Amniotic epithelial cell (primary cell): Measurements from ENCODE around the gene ZNF362.
A peak's percentile ranks its signal among the peaks of the same experiment; 100 is the strongest.

Experiments
- DNase-seq: peaks from one replicate; pipeline ENCODE4 v3.0.0-alpha.2; 2010; ENCODE audit warnings: low read depth

The ZNF362 gene

DNA sequence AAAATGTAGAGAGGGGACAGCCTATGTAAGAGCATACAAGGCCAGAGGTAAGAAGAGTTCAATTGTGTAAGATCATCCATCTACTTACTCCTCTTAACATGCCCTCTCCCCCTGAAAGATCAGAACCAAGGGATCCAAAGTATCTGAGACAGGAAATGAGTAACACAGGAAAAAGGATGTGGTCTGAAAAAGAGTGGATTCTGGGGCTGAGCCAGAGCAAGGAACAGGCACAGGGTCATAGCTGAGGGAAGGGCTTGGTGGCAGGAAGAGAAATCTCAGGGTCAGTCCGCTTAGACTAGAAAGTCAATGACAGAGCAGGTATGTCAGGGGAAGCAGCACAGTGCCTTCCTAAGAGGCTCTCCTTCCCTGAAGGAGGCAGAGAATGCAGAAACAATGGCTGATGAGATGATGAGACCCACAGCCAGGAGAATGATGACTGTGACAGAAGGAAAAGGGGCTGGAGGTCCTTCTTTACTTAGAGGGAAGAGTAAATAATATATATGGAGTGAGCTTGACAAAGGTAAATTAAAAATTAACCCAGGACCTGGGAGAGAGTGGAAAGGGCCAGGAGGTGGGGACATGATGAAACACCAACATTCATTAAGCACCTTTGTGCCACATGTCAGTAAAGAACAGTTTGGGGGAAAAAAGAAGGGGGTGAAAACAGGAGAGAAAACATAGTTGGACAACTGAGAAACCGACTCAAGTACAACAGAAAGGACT, 90.8 kb downstream of the ZNF362 start:
- peak; percentile 95 for DNase-seq

DNA sequence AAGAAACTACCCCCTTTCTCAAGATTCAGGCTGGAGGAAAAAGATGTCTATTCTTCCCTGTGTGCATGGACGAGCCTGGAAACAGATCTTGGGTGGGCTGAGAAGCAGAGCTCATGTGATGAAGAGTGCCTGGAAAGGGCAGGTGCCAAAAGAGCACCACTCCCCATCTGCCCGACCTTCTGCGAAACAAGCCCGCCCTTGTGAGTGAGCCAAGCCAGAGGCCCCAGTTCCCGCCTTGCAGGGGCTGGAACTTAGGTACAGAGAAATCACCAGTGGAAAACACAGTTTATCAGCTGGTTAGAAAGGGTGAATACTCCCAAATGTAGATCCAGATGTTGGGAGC, 91.3 kb downstream of the ZNF362 start:
- DNase-seq, result peak; percentile 65

DNA sequence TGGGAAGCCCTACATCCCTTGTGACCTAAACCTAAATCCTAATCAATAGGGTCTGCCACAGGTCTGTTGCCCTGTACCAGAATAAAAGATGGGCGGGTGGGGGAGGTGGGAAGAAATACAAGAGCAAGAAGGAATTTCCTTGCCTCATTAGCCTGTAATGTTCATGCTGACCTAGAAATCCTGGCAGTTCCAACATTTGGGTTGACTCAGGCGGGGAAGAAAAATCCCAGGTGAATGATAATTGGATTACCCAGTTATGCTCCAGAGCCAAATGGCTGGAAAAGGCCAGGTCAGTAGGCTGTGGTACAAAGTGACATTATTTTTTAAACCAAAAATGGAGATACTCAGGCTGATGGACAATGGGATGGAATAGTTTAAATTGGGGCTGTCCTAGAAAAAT, 91.9 kb downstream of the ZNF362 start:
- DNase-seq, result peak; percentile 63

DNA sequence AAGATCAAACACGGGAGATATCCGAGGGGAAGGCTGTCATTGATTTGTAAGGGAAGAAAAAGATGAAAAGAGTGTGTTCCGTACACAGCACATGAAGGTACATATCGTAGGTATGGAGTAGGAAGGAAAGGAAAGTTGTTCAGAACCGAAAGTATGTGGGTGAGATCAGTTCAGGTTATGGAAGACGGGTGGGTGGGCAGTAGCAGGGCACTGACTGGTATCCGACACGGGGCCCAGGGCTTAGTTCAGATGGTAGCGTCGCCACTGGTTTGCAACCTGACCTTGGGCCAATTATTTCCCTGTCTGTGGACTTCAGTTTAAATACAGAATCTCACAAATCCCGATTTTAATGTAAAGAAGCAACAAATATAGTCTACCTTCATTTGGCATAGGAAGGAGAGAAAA, 92.4 kb downstream of the ZNF362 start:
- DNase-seq, result peak; percentile 32

DNA sequence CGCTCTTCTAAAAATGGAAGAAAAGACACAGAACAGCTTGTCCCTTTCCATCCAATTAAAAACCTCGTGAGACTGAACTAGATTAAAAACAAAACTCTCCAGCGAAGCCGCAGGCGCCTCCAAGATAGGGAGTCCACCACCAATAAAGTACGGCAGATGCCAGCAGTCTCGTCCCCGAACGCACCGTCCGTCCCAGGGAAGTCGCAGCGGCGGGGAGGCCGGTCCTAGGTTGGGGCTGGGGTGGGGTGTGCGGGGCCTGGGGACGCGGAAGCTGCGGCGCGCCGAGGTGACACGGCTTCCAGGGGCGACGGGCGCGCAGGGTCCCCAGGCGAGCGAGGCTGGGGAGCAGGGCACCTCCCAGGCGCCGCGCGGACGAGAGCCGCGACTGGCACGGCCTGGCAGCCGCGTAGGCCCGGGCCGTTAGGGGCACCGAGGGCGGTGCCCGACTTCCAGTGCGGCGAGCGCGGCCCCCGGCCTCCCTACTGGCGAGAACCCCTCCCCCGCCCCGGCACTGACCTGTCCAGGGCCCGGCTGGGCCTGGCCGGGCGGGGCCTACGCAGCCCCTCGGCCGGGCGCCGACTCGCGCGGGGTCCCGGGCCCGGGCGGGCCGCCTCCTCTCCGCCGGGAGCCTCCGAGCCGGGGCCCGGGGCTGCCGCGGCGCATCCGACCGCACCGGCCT, 92.9 kb downstream of the ZNF362 start:
- peak; percentile 58 for DNase-seq

DNA sequence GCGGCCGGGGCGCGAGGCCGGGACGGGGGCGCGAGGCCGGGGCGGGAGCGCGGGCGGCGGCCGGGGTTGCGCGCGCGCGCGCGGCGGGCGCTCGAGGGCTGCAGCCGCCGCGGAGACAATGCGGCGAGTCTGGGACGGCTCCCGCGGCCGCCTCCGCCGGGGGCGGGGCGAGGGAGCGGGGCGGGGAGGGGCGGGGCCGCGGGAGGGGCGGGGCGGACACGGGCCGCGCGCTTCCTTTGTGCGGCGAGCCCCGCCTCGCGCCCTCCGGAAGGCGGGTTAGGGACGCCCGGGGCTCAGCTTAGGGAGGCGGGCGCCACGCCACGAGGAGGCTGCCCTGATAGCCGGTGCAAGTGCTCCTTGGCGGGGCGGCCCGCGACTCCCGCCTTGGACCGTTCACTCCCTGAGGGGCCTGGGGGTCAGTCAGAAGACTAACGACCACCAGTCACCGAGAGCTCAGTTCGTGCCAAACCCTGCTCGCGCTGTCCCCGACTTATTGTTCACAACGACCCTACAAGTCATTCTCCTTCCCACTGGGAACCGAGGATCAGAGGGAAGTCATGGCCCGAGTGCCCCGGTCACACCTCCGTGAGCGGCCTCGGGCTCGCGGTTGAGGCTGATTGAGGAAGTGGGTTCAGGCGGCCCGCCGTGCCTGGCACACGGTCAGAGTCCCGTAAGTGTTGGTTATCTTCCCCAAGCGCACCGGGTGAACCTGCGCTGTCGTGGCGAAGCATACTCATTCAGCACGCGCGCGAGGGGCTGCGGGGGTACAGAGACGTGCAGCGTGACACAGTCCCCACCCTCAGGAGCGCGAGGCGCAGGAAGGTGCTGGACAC, 93.7 kb downstream of the ZNF362 start:
- DNase-seq, result peak; percentile 68
